ENCODE data around the gene PTGER3.
"Not testable (repeated sequence)": the region's sequence is repeated elsewhere in the genome, so short reads cannot be mapped to it uniquely, and the experiment has no call there.

PTGER3 gene

DNA sequence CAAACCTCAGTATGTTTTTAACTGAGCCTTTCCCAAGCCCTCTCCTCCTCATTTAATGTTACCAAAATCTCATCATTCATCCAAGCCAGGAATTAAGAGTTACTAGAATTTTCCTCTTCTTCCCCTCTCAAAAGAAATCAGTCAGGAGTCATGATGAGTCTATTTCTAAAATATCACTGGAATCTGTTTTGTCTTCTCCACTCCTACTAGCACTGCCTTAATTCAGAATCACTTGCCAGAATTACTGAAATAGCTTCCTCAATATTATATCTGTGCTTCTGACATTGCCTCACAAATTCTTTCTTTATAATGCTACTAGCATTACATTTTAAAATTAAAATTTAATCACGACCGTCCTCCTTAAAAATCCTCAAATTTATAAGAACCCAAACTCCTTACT is 106.1 kb downstream of the PTGER3 start:
- no peak for DNase-seq

DNA sequence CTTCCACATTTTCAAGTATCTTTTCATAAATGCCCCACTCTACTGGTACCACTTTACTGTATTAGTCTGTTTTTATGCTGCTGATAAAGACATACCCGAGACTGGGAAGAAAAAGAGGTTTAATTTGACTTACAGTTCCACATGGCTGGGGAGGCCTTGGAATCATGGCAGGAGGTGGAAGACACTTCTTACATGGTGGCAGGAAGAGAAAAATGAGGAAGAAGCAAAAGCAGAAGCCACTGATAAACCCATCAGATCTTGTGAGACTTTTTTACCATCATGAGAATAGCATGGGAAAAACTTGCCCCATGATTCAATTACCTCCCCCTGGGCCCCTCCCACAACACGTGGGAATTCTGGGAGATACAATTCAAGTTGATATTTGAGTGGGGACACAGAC is 107.2 kb downstream of the PTGER3 start:
- not testable (repeated sequence) for DNase-seq

DNA sequence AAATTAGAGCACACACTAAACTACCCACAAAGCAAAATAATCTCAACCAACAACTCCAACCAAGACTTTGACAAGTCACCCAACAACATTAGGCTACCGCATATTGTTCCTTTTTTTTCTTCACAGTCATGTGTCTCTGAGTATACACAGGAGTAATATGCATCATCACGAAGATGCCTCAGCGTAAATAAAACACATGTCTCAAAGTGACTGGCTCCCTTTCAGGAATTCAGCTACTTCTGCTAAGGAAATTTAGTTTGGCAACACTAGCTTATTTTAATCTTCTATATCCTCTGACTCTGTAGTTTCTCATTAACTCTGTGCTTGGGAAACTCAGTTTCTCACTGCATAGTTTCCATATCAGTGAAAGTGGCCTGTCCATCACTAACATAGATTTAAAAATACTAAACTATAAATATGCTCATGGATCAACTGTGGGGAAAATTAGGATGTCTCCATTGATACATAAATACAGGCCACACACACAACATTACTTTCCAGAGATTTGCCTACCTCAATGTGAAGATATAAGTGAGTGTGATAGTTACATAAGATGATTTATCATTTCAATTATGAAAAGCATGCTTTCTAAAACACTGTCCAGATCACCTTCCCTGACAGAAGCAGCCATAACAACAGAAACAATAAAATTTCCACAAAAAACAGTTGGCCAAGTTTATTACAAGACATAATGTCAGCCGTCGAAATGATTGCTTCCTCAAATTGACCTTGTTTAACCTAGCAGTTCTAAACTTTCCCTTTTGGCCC is 113.2 kb downstream of the PTGER3 start:
- DNase-seq = no peak

DNA sequence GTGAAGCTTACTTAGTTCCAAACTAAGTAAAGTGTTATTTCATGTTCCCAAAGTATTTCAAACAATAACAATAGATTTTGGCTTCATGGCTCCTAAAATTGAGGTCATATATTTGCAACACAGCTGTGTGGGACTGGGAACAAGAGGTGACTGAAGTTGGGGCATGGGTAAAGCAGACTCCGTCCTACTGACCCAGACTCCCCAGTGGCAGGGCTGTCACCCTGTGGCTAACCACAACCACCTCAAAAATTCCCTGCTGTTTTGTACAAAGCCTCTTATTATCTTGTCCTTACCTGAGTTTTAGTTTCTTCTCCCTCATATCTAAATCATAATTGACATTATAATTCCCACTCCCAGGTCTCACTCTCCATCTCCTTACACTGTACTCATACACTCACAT is 117.6 kb downstream of the PTGER3 start:
- no peak for DNase-seq

DNA sequence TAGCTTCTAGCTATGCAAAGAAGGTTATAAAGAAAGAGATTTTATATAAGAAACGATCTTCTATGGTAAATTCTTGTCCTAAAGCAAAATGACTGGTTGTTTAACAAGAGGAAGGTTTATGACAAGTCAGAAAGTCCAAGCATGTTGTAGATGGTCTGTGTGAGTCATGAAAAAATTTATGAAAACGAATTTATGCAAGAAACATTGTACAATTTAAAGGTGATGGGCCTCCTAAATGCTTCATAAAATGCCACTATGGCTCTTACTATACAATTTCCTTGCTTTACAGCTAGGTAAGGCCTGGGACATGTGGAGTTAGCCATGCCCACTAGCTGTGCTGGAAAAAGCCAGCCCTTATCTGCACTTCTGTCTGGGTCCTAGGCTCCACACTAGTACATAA is 125.4 kb downstream of the PTGER3 start:
- no peak for DNase-seq
